RWPE2 (cell line): Measurements from ENCODE around the gene TLR2.

Experiments used
- ATAC-seq: fragments of 200-7000 bp; cut with Tn5 transposase; 3 replicates; pipeline ENCODE4 v1.9.1; 2021; ENCODE audit warnings: low read depth
- DNase-seq: peaks from one replicate; pipeline ENCODE4 v3.0.0-alpha.2; 2020; ENCODE audit warnings: low spot score
- H3K27ac ChIP-seq: fragments of 450-650 bp; 2 replicates; pipeline ENCODE4 v1.5.1; 2017; ENCODE audit warnings: mild to moderate bottlenecking; ENCODE audit not compliant: poor library complexity, severe bottlenecking
- H3K27me3 ChIP-seq: fragments of 250-450 bp; sonication (Bioruptor Pico); 2 replicates; pipeline ENCODE4 v1.5.1; 2021; ENCODE audit warnings: mild to moderate bottlenecking, moderate library complexity; ENCODE audit not compliant: insufficient read depth, poor library complexity, severe bottlenecking
- H3K36me3 ChIP-seq: fragments of 250-450 bp; sonication (Bioruptor Pico); 2 replicates; pipeline ENCODE4 v1.5.1; 2020; ENCODE audit warnings: low read depth, mild to moderate bottlenecking, moderate library complexity
- H3K4me1 ChIP-seq: fragments of 250-450 bp; sonication (Bioruptor Pico); 2 replicates; pipeline ENCODE4 v1.5.1; 2021; ENCODE audit warnings: mild to moderate bottlenecking, moderate library complexity; ENCODE audit not compliant: insufficient read depth, poor library complexity, severe bottlenecking
- H3K4me3 ChIP-seq: fragments of 250-450 bp; sonication (Bioruptor Pico); 2 replicates; pipeline ENCODE4 v1.5.1; 2021; ENCODE audit warnings: mild to moderate bottlenecking, moderate library complexity; ENCODE audit not compliant: severe bottlenecking
- H3K9me3 ChIP-seq: fragments of 250-450 bp; sonication (Bioruptor Pico); 2 replicates; pipeline ENCODE4 v1.5.1; 2021; ENCODE audit warnings: mild to moderate bottlenecking, moderate library complexity; ENCODE audit not compliant: severe bottlenecking
- CTCF ChIP-seq: fragments of 450-650 bp; IDR thresholded peaks from one replicate; pipeline ENCODE4 v1.5.1; 2017; ENCODE audit warnings: mild to moderate bottlenecking, moderate library complexity; ENCODE audit not compliant: poor library complexity, severe bottlenecking

Gene TLR2

GRCh38 chr4:153638999-153639398 lies 45.1 kb upstream of the TLR2 start:
- Histone ChIP-seq H3K27ac (no peak overlapping the region), H3K36me3 (peaks cover 18% of the 10 kb centered on the region), H3K4me1 (no peaks in the 10 kb centered on the region), H3K27me3 (no peaks in the 10 kb centered on the region), H3K4me3 (no peak overlapping the region), H3K9me3 (no peaks in the 10 kb centered on the region)
- DNase-seq, result no peak
- ATAC-seq, result no peak
- TF ChIP-seq CTCF, result no peak

GRCh38 chr4:153639833-153640802 lies 44.0 kb upstream of the TLR2 start:
- no peak; the same call in 2 of the 3 replicates for ATAC-seq
- Histone ChIP-seq H3K27me3 (no peaks in the 10 kb centered on the region), H3K4me1 (no peaks in the 10 kb centered on the region), H3K9me3 (no peaks in the 10 kb centered on the region), H3K27ac (no peak overlapping the region), H3K4me3 (no peak overlapping the region), H3K36me3 (peaks cover 10% of the 10 kb centered on the region)
- DNase-seq, result no peak
- TF ChIP-seq CTCF, result no peak

- Histone ChIP-seq H3K27me3 (no peaks in the 10 kb centered on the region), H3K9me3 (no peaks in the 10 kb centered on the region), H3K27ac (no peak overlapping the region), H3K36me3 (no peaks in the 10 kb centered on the region), H3K4me3 (no peak overlapping the region), H3K4me1 (no peaks in the 10 kb centered on the region)
- ATAC-seq, result no peak
- TF ChIP-seq CTCF, result no peak
- DNase-seq, result no peak
Measured at GRCh38 chr4:153641532-153641931, 42.5 kb upstream of the TLR2 start.

GRCh38 chr4:153643406-153644383 lies 40.4 kb upstream of the TLR2 start:
- peak; percentile 78 for TF ChIP-seq CTCF
- no peak for DNase-seq
- peak; percentile 83 for ATAC-seq

More at GRCh38 chr4:153643406-153644383, 40.4 kb upstream of the TLR2 start:
- H3K27me3 ChIP-seq, result no peaks in the 10 kb centered on the region
- no peak overlapping the region for H3K27ac ChIP-seq
- no peaks in the 10 kb centered on the region for H3K36me3 ChIP-seq
- H3K4me3 ChIP-seq, result no peak overlapping the region
- no peaks in the 10 kb centered on the region for H3K4me1 ChIP-seq
- H3K9me3 ChIP-seq, result no peaks in the 10 kb centered on the region
